DOHH2 (cell line): Measurements from ENCODE around the gene IPO5.

ENCODE experiments used
- H3F3A ChIP-seq: fragments of 200-600 bp; sonication (generic), shearing (Covaris generic); 2 replicates; pipeline ENCODE4 v1.6.0; 2016; ENCODE audit warnings: antibody characterized with exemption, mild to moderate bottlenecking; ENCODE audit not compliant: control insufficient read depth, insufficient read depth
- H3K27ac ChIP-seq: fragments of 200-600 bp; sonication (generic); 2 replicates; pipeline ENCODE4 v1.5.1; 2014; ENCODE audit warnings: low read depth, mild to moderate bottlenecking, low read length, moderate library complexity
- H3K27me3 ChIP-seq: fragments of 200-600 bp; sonication (generic); 2 replicates; pipeline ENCODE4 v1.6.1; 2014; ENCODE audit warnings: mild to moderate bottlenecking, low read length, mixed read lengths; ENCODE audit not compliant: control insufficient read depth
- H3K36me3 ChIP-seq: fragments of 200-600 bp; sonication (generic); 2 replicates; pipeline ENCODE4 v1.6.1; 2014; ENCODE audit warnings: mild to moderate bottlenecking, low read length, moderate library complexity, mixed read lengths; ENCODE audit not compliant: control insufficient read depth
- H3K4me1 ChIP-seq: fragments of 200-600 bp; sonication (generic); 2 replicates; pipeline ENCODE4 v1.6.1; 2014; ENCODE audit warnings: mild to moderate bottlenecking, low read length, mixed read lengths; ENCODE audit not compliant: control insufficient read depth
- H3K4me2 ChIP-seq: fragments of 200-600 bp; sonication (generic); 2 replicates; pipeline ENCODE4 v1.6.0; 2014; ENCODE audit warnings: mild to moderate bottlenecking, low read length, moderate library complexity
- H3K4me3 ChIP-seq: fragments of 200-600 bp; sonication (generic); 2 replicates; pipeline ENCODE4 v1.5.1; 2014; ENCODE audit warnings: mild to moderate bottlenecking, low read length, mixed read lengths
- H3K79me2 ChIP-seq: fragments of 200-600 bp; sonication (generic); 2 replicates; pipeline ENCODE4 v1.6.1; 2014; ENCODE audit warnings: mild to moderate bottlenecking, low read length, mixed read lengths; ENCODE audit not compliant: control insufficient read depth
- H3K9me2 ChIP-seq: fragments of 200-600 bp; sonication (generic); replicated peaks from 2 replicates; pipeline ENCODE4 v1.6.1; 2014; ENCODE audit warnings: mild to moderate bottlenecking, low read length, mixed read lengths; ENCODE audit not compliant: control insufficient read depth
- H3K9me3 ChIP-seq: fragments of 200-600 bp; sonication (generic); 2 replicates; pipeline ENCODE4 v1.6.1; 2014; ENCODE audit warnings: antibody characterized with exemption, low read length, mixed read lengths; ENCODE audit not compliant: control insufficient read depth, insufficient read depth
- H4K20me1 ChIP-seq: fragments of 200-600 bp; sonication (generic); 2 replicates; pipeline ENCODE4 v1.6.0; 2014; ENCODE audit warnings: low read depth, mild to moderate bottlenecking, antibody characterized with exemption, low read length, moderate library complexity; ENCODE audit not compliant: control insufficient read depth, insufficient read depth
- EZH2phosphoT487 ChIP-seq: fragments of 200-600 bp; sonication (generic); IDR thresholded peaks from 2 replicates; pipeline ENCODE4 v1.6.1; 2017; ENCODE audit warnings: borderline replicate concordance, mild to moderate bottlenecking, antibody characterized with exemption, low read length, moderate library complexity, mixed read lengths
- TF ChIP-seq, protein P1 (sequence below): fragments of 200-600 bp; sonication (generic); IDR thresholded peaks from one replicate; pipeline ENCODE4 v1.5.1; 2014; ENCODE audit warnings: antibody characterized with exemption, mild to moderate bottlenecking, low read depth, low read length; ENCODE audit not compliant: poor library complexity, severe bottlenecking

IPO5 gene

DNA sequence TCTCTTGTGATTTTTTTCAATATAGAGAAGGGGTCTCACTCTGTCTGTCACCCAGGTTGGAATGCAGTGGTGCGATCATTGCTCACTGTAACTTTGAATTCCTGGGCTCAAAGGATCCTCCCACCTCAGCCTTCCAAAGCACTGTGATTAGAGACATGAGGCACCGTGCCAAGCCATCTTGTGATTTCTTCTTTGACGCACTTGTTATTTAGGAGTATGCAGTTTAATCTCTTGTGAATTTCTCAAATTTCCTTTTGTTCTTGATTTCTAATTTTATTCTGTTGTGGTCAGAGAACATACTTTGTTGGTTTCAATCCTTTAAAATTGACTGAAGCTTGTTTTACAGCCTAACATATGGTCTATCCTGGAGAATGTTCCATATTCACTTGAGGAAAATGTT is 14.5 kb downstream of the IPO5 start:
- Histone ChIP-seq H3F3A (0 out of 2 replicates have a peak, but pooled peaks cover 3% of the 10 kb centered on the region), H3K4me3 (no peak overlapping the region), H3K4me1 (peaks cover 5% of the 10 kb centered on the region; the same call in 1 of the 2 replicates), H3K9me3 (no peaks in the 10 kb centered on the region), H3K36me3 (no peaks in the 10 kb centered on the region), H3K4me2 (no peak overlapping the region), H3K27me3 (no peaks in the 10 kb centered on the region), H3K27ac (no peak overlapping the region), H3K9me2 (no peaks in the 10 kb centered on the region), H3K79me2 (no peaks in the 10 kb centered on the region), H4K20me1 (no peaks in the 10 kb centered on the region)
- TF ChIP-seq, protein P1, sequence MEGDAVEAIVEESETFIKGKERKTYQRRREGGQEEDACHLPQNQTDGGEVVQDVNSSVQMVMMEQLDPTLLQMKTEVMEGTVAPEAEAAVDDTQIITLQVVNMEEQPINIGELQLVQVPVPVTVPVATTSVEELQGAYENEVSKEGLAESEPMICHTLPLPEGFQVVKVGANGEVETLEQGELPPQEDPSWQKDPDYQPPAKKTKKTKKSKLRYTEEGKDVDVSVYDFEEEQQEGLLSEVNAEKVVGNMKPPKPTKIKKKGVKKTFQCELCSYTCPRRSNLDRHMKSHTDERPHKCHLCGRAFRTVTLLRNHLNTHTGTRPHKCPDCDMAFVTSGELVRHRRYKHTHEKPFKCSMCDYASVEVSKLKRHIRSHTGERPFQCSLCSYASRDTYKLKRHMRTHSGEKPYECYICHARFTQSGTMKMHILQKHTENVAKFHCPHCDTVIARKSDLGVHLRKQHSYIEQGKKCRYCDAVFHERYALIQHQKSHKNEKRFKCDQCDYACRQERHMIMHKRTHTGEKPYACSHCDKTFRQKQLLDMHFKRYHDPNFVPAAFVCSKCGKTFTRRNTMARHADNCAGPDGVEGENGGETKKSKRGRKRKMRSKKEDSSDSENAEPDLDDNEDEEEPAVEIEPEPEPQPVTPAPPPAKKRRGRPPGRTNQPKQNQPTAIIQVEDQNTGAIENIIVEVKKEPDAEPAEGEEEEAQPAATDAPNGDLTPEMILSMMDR = no peak

DNA sequence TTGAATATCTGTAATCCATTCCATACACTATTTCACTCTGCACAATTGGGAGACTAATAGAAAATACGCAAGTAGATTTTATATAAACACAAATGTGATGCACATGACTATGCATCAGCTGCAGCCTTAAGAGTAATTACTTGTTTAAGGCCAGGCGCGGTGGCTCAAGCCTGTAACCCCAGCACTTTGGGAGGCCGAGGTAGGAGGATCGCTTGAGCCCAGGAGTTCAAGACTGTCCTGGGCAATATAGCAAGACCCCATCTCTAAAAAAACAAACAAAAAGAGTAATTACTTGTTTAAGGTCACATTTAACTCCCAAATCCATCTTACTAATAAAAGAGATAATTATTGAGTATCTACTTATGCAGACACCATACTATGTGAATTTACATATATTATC is 18.0 kb downstream of the IPO5 start:
- TF ChIP-seq, protein P1 = no peak
- no peak for TF ChIP-seq EZH2phosphoT487
- Histone ChIP-seq H4K20me1 (no peaks in the 10 kb centered on the region), H3K27me3 (no peaks in the 10 kb centered on the region), H3K36me3 (no peaks in the 10 kb centered on the region; the same call in 1 of the 2 replicates), H3F3A (0 out of 2 replicates have a peak, but pooled peaks cover 3% of the 10 kb centered on the region), H3K4me2 (no peak overlapping the region), H3K9me3 (no peaks in the 10 kb centered on the region), H3K27ac (no peak overlapping the region), H3K9me2 (no peaks in the 10 kb centered on the region), H3K4me3 (no peak overlapping the region), H3K4me1 (peaks cover 12% of the 10 kb centered on the region), H3K79me2 (peaks cover 1% of the 10 kb centered on the region)

DNA sequence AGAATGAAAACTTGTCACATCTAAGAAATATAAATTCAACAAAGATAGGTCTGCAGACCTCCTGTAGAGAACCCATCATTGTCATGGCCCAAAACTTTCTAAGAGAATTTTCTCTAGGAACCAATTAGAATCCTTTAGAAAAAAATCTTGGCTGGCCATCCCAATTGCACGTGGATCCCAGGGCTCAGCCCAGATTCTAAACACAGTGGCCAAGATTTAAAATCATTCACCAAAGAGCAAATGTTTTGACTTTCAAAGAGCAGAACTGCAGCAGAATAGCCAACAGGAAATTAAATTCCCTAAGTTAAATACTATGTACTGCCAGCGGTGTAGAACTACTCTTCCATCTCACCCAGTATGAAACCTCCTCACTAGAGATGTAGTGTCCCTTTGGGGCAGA is 21.3 kb downstream of the IPO5 start:
- Histone ChIP-seq H3K36me3 (peaks cover 26% of the 10 kb centered on the region), H3K4me1 (peaks cover 27% of the 10 kb centered on the region), H3K4me2 (no peak overlapping the region), H3K79me2 (peaks cover 34% of the 10 kb centered on the region), H3K9me2 (no peaks in the 10 kb centered on the region), H3K4me3 (no peak overlapping the region), H3K9me3 (no peaks in the 10 kb centered on the region), H3K27me3 (no peaks in the 10 kb centered on the region), H3F3A (0 out of 2 replicates have a peak, but pooled peaks cover 3% of the 10 kb centered on the region), H4K20me1 (peaks cover 13% of the 10 kb centered on the region), H3K27ac (no peak overlapping the region)
- TF ChIP-seq EZH2phosphoT487 = no peak
- TF ChIP-seq, protein P1 = no peak

DNA sequence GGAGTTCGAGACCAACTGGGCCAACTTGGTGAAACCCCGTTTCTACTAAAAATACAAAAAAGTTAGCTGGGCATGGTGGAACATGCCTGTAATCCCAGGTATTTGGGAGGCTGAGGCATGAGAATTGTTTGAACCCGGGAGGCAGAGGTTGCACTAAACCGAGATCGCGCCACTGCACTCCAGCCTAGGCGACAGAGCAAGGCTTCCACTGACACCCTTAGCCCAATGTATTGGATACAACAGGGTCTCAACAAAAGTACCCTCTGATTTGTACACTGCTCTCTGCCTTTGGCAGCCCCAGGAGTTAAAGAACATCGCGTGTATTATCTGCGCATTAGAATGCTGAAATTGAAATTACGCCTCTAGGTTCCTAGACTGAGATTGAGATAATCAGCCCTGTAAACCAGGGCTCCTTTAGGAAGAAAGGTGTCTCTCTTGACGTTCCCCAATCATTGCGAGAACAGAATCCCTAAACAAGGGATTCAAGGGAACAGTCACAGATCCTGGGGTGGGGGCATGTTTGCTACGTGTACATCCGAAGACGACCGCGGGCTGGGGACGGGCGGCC is 21.9 kb downstream of the IPO5 start:
- peaks cover 32% of the 10 kb centered on the region for H3K36me3 ChIP-seq
- peak overlapping the region; percentile 96 for H3K4me2 ChIP-seq
- H3K9me2 ChIP-seq = no peaks in the 10 kb centered on the region
- H3F3A ChIP-seq = 0 out of 2 replicates have a peak, but pooled peaks cover 3% of the 10 kb centered on the region
- H3K4me1 ChIP-seq = peaks cover 32% of the 10 kb centered on the region
- no peaks in the 10 kb centered on the region for H3K27me3 ChIP-seq
- H3K27ac ChIP-seq = peak overlapping the region; percentile 69
- TF ChIP-seq, protein P1 = no peak
- TF ChIP-seq EZH2phosphoT487 = no peak
- no peaks in the 10 kb centered on the region for H3K9me3 ChIP-seq
- peaks cover 39% of the 10 kb centered on the region for H3K79me2 ChIP-seq
- peaks cover 18% of the 10 kb centered on the region for H4K20me1 ChIP-seq
- H3K4me3 ChIP-seq = peak overlapping the region; percentile 98
